B cell (primary cell): ENCODE data around the gene ABR. TPM values are rescaled to one million over a fixed set of nuclear protein-coding genes. Genes with fewer than 3 reads are reported as not detected.

Source experiments
- ATAC-seq: fragments of 200-7000 bp; cut with Tn5 transposase; one replicate; pipeline ENCODE4 v1.10.0; 2021; ENCODE audit warnings: low read depth, mild to moderate bottlenecking, moderate number of reproducible peaks, moderate library complexity
- CTCF ChIA-PET: fragments of 350-600 bp; sonication (Branson Sonifier 250); formaldehyde crosslinking; loops from one replicate; lab custom pipeline; 2021; ENCODE audit warnings: antibody characterized with exemption, inconsistent platforms; lab: Charles Lee
- POLR2A ChIA-PET: fragments of 350-600 bp; sonication (Branson Sonifier 250); formaldehyde crosslinking; loops from one replicate; lab custom pipeline; 2021; ENCODE audit warnings: antibody characterized with exemption; lab: Charles Lee
- DNase-seq: peaks from one replicate; pipeline ENCODE4 v3.0.0; 2013
- H2AFZ ChIP-seq: 2 replicates; pipeline ENCODE4 v1.6.1; 2012; ENCODE audit warnings: mild to moderate bottlenecking, low read depth, low read length; ENCODE audit not compliant: insufficient read depth, poor library complexity, severe bottlenecking
- H3K27ac ChIP-seq, 2 donors: 1 replicate in 1 of 2; 2 replicates in 1 of 2; pipeline ENCODE4 v1.5.1; 2012 to 2013; ENCODE audit warnings: low read length in 2 of 2, mild to moderate bottlenecking in 2 of 2, moderate library complexity in 1 of 2
- H3K27me3 ChIP-seq, 4 experiments: fragments of 200-600 bp in 1 of 4; sonication (generic) in 1 of 4; replicated peaks in 1 of 4; 1 replicate in 2 of 4; 2 replicates in 2 of 4; pipeline versions ENCODE4 v1.6.1 to v1.7.0; 2013 to 2016; ENCODE audit warnings: low read length in 3 of 4, mild to moderate bottlenecking in 2 of 4, mixed read lengths in 1 of 4, moderate library complexity in 1 of 4; ENCODE audit not compliant: insufficient read depth in 4 of 4, control insufficient read depth in 3 of 4; ENCODE audit errors: control extremely low read depth in 1 of 4
- H3K36me3 ChIP-seq, 2 experiments: replicated peaks in 1 of 2; 1 replicate in 1 of 2; 2 replicates in 1 of 2; pipeline versions ENCODE4 v1.6.1 to v1.7.1; 2013; ENCODE audit warnings: low read length in 1 of 2; ENCODE audit not compliant: insufficient read depth in 2 of 2, control insufficient read depth in 1 of 2; ENCODE audit errors: control extremely low read depth in 1 of 2, extremely low read depth in 1 of 2
- H3K4me1 ChIP-seq, 2 donors: fragments of 200-600 bp in 1 of 2; sonication (generic) in 1 of 2; 1 replicate in 1 of 2; 2 replicates in 1 of 2; pipeline versions ENCODE4 v1.5.1 to v1.6.1; 2013 to 2017; ENCODE audit warnings: low read length in 2 of 2; ENCODE audit not compliant: control insufficient read depth in 2 of 2, insufficient read depth in 2 of 2
- H3K4me2 ChIP-seq: replicated peaks from 2 replicates; pipeline ENCODE3; 2012; ENCODE audit warnings: mild to moderate bottlenecking, low read depth, low read length; ENCODE audit not compliant: poor library complexity, severe bottlenecking
- H3K4me3 ChIP-seq, 5 experiments: fragments of 200-600 bp in 1 of 5; sonication (generic) in 1 of 5; 1 replicate in 3 of 5; 2 replicates in 2 of 5; pipeline versions ENCODE4 v1.5.1 to v1.7.0; 2011 to 2016; ENCODE audit warnings: low read length in 4 of 5, mild to moderate bottlenecking in 4 of 5, low read depth in 2 of 5, control low read depth in 1 of 5, moderate library complexity in 1 of 5; ENCODE audit not compliant: insufficient read depth in 1 of 5; ENCODE audit errors: control extremely low read depth in 1 of 5, extremely low read depth in 1 of 5
- H3K79me2 ChIP-seq: fragments of 200-600 bp; sonication (generic); one replicate; pipeline ENCODE4 v1.6.0; 2016; ENCODE audit warnings: low read length; ENCODE audit not compliant: control insufficient read depth, insufficient read depth
- H3K9ac ChIP-seq: fragments of 200-600 bp; sonication (generic); 2 replicates; pipeline ENCODE4 v1.6.1; 2017; ENCODE audit warnings: mild to moderate bottlenecking, low read length, moderate library complexity
- H3K9me3 ChIP-seq, 3 donors: one replicate each; pipeline versions ENCODE4 v1.6.1 to v1.7.1; 2013; ENCODE audit warnings: low read length in 2 of 3; ENCODE audit not compliant: control insufficient read depth in 2 of 3, insufficient read depth in 1 of 3; ENCODE audit errors: control extremely low read depth in 1 of 3
- H4K20me1 ChIP-seq: 2 replicates; pipeline ENCODE4 v1.6.0; 2012; ENCODE audit warnings: mild to moderate bottlenecking, low read length; ENCODE audit not compliant: insufficient read depth, control insufficient read depth, poor library complexity, severe bottlenecking
- H3K27ac Mint-ChIP-seq: one replicate; pipeline ENCODE4 v1.8.0; 2021; ENCODE audit warnings: mixed read lengths
- H3K27me3 Mint-ChIP-seq: one replicate; pipeline ENCODE4 v1.8.0; 2021; ENCODE audit warnings: mixed read lengths
- H3K4me1 Mint-ChIP-seq: one replicate; pipeline ENCODE4 v1.8.0; 2021; ENCODE audit warnings: mixed read lengths
- H3K4me3 Mint-ChIP-seq: one replicate; pipeline ENCODE4 v1.8.0; 2021; ENCODE audit warnings: mixed read lengths
- H3K9me3 Mint-ChIP-seq: one replicate; pipeline ENCODE4 v1.8.0; 2022; ENCODE audit warnings: mixed read lengths; ENCODE audit not compliant: insufficient read depth
- CTCF ChIP-seq: fragments of 200-600 bp; IDR thresholded peaks from one replicate; pipeline ENCODE4 v1.8.0; 2022; ENCODE audit warnings: antibody characterized with exemption, mild to moderate bottlenecking
- EZH2 ChIP-seq: IDR thresholded peaks from 2 replicates; pipeline ENCODE4 v1.6.1; 2012; ENCODE audit warnings: borderline replicate concordance, low read depth, mild to moderate bottlenecking, moderate library complexity, low read length; ENCODE audit not compliant: insufficient read depth, poor library complexity, severe bottlenecking
- WGBS: methylation state at CpG from one replicate; pipeline ENCODE4 v1.1.5; 2013; ENCODE audit warnings: missing lambda C conversion rate; ENCODE audit not compliant: insufficient coverage; 5-methylcytosine and 5-hydroxymethylcytosine counted together
- intact Hi-C: fragments of 100-400 bp; cut with micrococcal nuclease; formaldehyde crosslinking; loops from one replicate; pipeline ENCODE4 v1.10.0; 2022
- polyA plus RNA-seq: library from polyadenylated mRNA; depleted of rRNA; stranded (reverse); fragments of >200 nt; gene quantifications from 2 replicates; pipeline ENCODE4 v1.2.3, GENCODE V29; 2012
- total RNA-seq, 2 donors: library from RNA; stranded (reverse); fragments of 120-200 nt in 1 of 2; gene quantifications; 1 replicate in 1 of 2; 2 replicates in 1 of 2; pipeline versions ENCODE4 v1.2.3 to v1.2.4, GENCODE V29; 2013 to 2022

The ABR gene
- total and polyA plus RNA-seq, 2 donors (not counting 1 experiment from before 2014, with no cell fraction given): 79.8 to 262 TPM

- no peaks in the 10 kb centered on the region for H3K4me1 Mint-ChIP-seq
- DNase-seq: no peak
- no peak overlapping the region for H3K4me3 ChIP-seq
- H3K4me3 Mint-ChIP-seq: no peak overlapping the region
- no peaks in the 10 kb centered on the region for H3K4me1 ChIP-seq
- peaks cover 5% of the 10 kb centered on the region for H4K20me1 ChIP-seq
- no peaks in the 10 kb centered on the region for H3K27me3 ChIP-seq
- H2AFZ ChIP-seq: no peak overlapping the region
- no peaks in the 10 kb centered on the region for H3K9me3 ChIP-seq
- H3K27ac Mint-ChIP-seq: no peak overlapping the region
- no peaks in the 10 kb centered on the region for H3K79me2 ChIP-seq
- H3K27me3 Mint-ChIP-seq: no peaks in the 10 kb centered on the region
- CTCF ChIA-PET: no interaction called here
- intact Hi-C loops: no loop called here
- H3K36me3 ChIP-seq: peaks cover 0 to 29% of the 10 kb centered on the region in 2 experiments
- H3K9me3 Mint-ChIP-seq: no peaks in the 10 kb centered on the region
- POLR2A ChIA-PET: no interaction called here
- WGBS: 74% methylated on average over 9 of the region's 9 CpGs
- ATAC-seq: no peak
- H3K9ac ChIP-seq: no peak overlapping the region
- no peak for TF ChIP-seq EZH2
- no peak overlapping the region for H3K4me2 ChIP-seq
- H3K27ac ChIP-seq: no peak overlapping the region
Measured at GRCh38 chr17:1013729-1014090, 166.1 kb downstream of the ABR start.

- Histone ChIP-seq H3K27me3 (no peaks in the 10 kb centered on the region), H3K4me3 (no peak overlapping the region), H3K9ac (no peak overlapping the region), H3K4me1 (no peaks in the 10 kb centered on the region), H2AFZ (no peak overlapping the region), H3K9me3 (no peaks in the 10 kb centered on the region), H3K27ac (no peak overlapping the region), H4K20me1 (no peaks in the 10 kb centered on the region), H3K79me2 (no peaks in the 10 kb centered on the region), H3K36me3 (peaks cover 0 to 34% of the 10 kb centered on the region in 2 experiments), H3K4me2 (no peak overlapping the region)
- Mint-ChIP-seq H3K9me3 (no peaks in the 10 kb centered on the region), H3K27me3 (no peaks in the 10 kb centered on the region), H3K4me3 (no peak overlapping the region), H3K4me1 (no peaks in the 10 kb centered on the region), H3K27ac (no peak overlapping the region)
- CTCF ChIA-PET: no interaction called here
- POLR2A ChIA-PET: no interaction called here
- ATAC-seq (no peak), DNase-seq (no peak)
- intact Hi-C loops: no loop called here
- 87% methylated on average over 22 of the region's 30 CpGs for WGBS
- TF ChIP-seq EZH2 (no peak), CTCF (no peak)
Measured at GRCh38 chr17:1012823-1013728, 166.7 kb downstream of the ABR start.
